Stimulated activated CD4-positive, alpha-beta T cell treated with anti-CD3 and anti-CD28 coated beads, Interleukin-2, amount 100 ng/mL, for 48 hours (primary cell): ENCODE measurements around the gene MUC16.
"Not testable (repeated sequence)": the region's sequence is repeated elsewhere in the genome, so short reads cannot be mapped to it uniquely, and the experiment has no call there.

ENCODE experiments used
- DNase-seq, 2 donors: peaks; one replicate each; pipeline ENCODE4 v3.0.0-alpha.2; 2020

The MUC16 gene

GRCh38 chr19:9009935-9010651 is at the start of gene MUC16:
Gene MUC16 (minus strand): TSS chr19:9010409.
- DNase-seq, result no peak

GRCh38 chr19:9058905-9059667 is 48.9 kb upstream of the MUC16 start:
- no peak for DNase-seq

GRCh38 chr19:9057505-9058258 is 47.5 kb upstream of the MUC16 start:
- DNase-seq, result no peak

- not testable (repeated sequence) for DNase-seq
These were observed 45.9 kb upstream of the MUC16 start for GRCh38 chr19:9056131-9056530.

DNA sequence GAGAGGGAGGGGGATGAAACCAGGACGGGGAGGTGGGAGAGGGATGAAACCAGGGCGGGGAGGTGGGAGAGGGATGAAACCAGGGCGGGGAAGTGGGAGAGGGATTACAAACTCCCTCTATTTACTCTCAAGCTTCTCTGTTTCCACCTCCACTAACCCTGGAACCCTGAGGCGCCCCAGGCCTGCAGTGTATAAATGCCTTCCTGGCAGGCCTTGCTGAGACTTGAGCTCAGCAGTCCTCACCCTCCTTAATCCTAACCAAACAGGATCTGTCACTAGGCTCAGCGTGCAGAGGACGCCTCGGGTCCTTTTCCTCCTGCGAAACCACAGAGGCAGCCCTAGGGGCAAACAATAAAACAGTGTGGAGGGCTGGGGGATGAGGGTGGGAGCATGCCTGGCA is 44.6 kb upstream of the MUC16 start:
- DNase-seq, result no peak

- no peak for DNase-seq
These were observed 44.0 kb upstream of the MUC16 start for GRCh38 chr19:9054207-9054606.

DNA sequence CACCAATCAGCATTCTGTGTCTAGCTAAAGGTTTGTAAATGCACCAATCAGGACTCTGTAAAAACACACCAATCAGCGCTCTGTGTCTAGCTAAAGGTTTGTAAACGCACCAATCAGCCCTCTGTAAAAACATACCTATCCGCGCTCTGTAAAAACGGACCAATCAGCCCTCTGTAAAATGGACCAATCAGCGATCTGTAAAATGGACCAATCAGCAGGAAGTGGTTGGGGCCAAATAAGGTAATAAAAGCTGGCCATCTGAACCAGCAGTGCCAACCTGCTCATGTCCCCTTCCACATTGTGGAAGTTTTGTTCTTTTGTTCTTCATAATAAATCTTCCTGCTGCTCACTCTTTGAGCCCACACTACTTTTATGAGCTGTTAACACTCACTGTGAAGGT is 43.5 kb upstream of the MUC16 start:
- not testable (repeated sequence) for DNase-seq

GRCh38 chr19:9052894-9053293 is 42.7 kb upstream of the MUC16 start:
- no peak for DNase-seq

DNA sequence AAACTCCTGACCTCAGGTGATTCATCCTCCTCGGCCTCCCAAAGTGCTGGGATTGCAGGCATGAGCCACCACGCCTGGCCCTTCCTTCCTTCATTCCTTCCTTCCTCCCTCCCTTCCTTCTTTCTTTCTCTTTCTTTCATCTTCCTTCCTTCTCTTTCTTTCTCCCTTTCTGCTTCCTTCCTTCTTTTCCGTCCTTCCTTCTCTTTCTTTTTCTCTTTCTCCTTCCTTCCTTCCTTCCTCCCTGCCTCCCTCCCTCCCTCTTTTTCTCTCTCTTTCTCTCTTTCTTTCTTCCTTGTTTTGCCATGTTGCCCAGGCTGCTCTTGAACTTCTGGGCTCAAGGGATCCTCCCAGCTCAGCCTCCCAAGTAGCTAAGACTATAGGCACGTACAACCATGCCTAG is 36.5 kb upstream of the MUC16 start:
- DNase-seq, result no peak

GRCh38 chr19:9044449-9044848 is 34.2 kb upstream of the MUC16 start:
- DNase-seq, result no peak

GRCh38 chr19:9043524-9043923 is 33.3 kb upstream of the MUC16 start:
- no peak for DNase-seq

- no peak for DNase-seq
These were observed 30.8 kb upstream of the MUC16 start for GRCh38 chr19:9041023-9041422.

- DNase-seq, result no peak
These were observed 29.9 kb upstream of the MUC16 start for GRCh38 chr19:9040131-9040530.

DNA sequence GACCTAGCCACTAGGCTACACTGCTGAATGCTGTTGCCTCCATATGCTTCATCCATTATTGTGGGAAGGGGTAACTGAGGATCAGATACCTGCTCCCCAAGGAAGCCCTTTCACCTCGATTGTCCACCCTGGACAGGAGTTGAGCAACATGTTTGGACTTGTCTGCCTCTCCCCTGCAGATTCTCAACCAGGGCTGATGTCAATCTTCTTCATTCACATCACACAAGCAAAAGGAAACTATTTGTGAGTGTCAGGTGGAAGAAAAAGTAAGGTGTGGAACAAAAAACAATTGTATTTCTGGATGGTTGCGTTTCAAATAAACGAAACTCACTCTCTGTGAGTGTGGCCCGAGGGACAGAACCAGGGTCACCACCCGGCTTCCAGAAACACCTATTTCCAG is 29.5 kb upstream of the MUC16 start:
- no peak for DNase-seq

- no peak for DNase-seq
These were observed 27.3 kb upstream of the MUC16 start for GRCh38 chr19:9037400-9038062.

GRCh38 chr19:9032136-9032631 is 22.0 kb upstream of the MUC16 start:
- DNase-seq, result no peak

GRCh38 chr19:9018163-9018875 is 8.1 kb upstream of the MUC16 start:
- no peak for DNase-seq

- no peak for DNase-seq
These were observed 4.6 kb upstream of the MUC16 start for GRCh38 chr19:9014803-9015202.

DNA sequence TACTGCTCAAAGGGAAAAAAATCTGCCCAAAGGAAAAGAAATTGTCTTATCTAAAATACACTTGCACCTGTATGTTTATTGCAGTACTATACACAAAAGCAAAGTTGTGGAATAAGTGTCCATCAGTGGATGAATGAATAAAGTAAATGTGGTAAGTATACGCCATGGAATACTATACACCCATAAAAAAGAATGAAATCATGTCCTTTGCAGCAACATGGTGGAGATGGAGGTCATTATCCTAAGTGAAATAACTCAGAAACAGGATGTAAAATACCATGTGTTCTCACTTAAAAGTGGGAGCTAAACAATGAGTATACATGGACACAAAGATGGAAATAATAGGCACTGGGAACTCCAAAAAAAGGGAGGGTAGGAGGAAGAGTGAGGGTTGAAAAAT is 3.8 kb upstream of the MUC16 start:
- DNase-seq, result no peak

GRCh38 chr19:9011875-9012274 is 1.7 kb upstream of the MUC16 start:
- no peak for DNase-seq

DNA sequence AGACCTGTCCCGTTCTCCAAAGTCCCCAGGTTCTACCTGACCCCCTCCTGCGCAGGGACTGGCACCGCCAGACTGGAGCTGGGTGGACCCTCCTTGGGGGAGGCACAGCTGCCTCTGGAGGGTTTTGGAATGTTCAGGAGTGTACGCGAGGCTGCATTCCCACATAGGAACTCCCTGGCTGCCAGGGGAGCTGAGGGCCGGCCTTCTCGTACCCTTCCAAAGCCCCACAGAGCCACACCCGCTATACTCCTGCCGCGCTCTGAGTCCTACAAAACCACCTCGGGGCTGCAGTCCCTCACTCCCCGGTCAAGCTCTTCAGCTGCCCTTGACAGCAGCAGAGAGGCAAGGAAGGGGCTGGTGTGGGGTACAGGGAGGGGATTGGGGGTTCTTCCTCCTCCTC is 484 bp upstream of the MUC16 start:
- no peak for DNase-seq

DNA sequence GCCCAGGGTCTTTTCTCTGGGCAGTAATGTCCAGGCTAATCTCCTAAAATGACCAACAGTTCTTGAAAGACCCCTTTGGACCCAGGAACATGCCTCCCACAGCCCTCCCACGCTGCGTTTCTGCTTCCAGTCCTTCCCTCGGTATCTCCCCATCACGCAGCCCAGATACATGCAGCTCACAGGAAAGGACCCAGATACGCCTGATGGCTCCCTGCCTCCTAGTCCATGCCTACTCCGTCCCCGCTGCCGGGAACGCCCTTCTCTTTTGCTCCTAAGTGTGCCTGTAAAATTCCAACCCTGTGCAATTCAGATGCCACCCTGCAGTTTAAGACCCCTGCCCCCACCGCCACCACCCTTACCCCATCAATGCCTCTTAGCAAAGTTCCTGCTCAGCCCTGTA is 778 bp downstream of the MUC16 start:
- DNase-seq, result no peak
